Testis (tissue), 2 donors: Measurements from ENCODE around the gene SLC6A6.

Experiments
- POLR2A ChIP-seq: fragments of 450-650 bp; IDR thresholded peaks from one replicate; pipeline ENCODE4 v1.6.1; 2017; ENCODE audit warnings: antibody characterized with exemption, mild to moderate bottlenecking, moderate library complexity
- TF ChIP-seq, protein P1 (sequence below), 3 experiments: fragments of 450-650 bp in 2 of 3; fragments of 200-600 bp in 1 of 3; sonication (generic) in 1 of 3; IDR thresholded peaks; one replicate each; pipeline ENCODE4 v1.5.1; 2016 to 2019; ENCODE audit warnings: antibody characterized with exemption in 3 of 3, mild to moderate bottlenecking in 2 of 3, moderate library complexity in 1 of 3

DNA sequence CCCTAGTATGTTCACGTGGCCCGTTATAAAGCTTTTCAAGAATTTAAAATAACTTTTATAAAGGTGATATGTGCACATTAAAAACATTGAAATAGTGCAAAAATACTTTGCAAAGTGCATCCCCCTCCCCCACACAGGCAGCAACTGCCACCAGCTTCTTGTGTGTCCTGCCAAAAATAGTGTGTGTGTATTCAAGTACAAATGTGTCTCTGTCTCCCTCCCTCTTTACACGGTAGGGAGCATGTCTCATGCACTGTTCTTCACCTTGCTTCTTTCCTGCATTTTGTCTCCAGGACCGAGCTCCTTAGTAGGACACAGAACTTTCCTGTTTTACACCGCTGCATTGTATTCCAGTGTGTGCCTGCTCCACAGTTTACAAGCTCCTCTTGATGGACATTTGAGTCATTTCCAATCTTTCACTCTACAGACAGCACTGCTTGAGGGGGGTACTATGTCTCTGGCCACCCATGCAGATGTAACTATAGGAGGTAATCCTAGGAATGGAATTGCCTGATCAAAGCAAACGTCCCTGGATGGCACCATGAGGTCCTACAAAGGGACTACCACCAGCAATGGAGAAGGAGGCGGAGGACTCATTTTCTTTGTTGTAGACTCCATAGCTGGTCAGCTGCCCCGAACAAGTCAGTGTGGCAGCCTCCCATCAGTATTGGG lies 52.4 kb downstream of the SLC6A6 start:
- TF ChIP-seq, protein P1, sequence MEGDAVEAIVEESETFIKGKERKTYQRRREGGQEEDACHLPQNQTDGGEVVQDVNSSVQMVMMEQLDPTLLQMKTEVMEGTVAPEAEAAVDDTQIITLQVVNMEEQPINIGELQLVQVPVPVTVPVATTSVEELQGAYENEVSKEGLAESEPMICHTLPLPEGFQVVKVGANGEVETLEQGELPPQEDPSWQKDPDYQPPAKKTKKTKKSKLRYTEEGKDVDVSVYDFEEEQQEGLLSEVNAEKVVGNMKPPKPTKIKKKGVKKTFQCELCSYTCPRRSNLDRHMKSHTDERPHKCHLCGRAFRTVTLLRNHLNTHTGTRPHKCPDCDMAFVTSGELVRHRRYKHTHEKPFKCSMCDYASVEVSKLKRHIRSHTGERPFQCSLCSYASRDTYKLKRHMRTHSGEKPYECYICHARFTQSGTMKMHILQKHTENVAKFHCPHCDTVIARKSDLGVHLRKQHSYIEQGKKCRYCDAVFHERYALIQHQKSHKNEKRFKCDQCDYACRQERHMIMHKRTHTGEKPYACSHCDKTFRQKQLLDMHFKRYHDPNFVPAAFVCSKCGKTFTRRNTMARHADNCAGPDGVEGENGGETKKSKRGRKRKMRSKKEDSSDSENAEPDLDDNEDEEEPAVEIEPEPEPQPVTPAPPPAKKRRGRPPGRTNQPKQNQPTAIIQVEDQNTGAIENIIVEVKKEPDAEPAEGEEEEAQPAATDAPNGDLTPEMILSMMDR (IDR thresholded peaks at IDR 0.05) = no peak
- TF ChIP-seq POLR2A = no peak
